Psoas muscle (tissue), 8 donors: Measurements from ENCODE around the gene HOXA1. TPM values are rescaled to one million over a fixed set of nuclear protein-coding genes. Genes with fewer than 3 reads are reported as not detected.
"Not testable (repeated sequence)": the region's sequence is repeated elsewhere in the genome, so short reads cannot be mapped to it uniquely, and the experiment has no call there.

Source experiments
- ATAC-seq, 4 donors: fragments of 200-7000 bp; cut with Tn5 transposase; one replicate each; pipeline ENCODE4 v1.9.1; 2020; ENCODE audit warnings: moderate library complexity in 3 of 4, mild to moderate bottlenecking in 2 of 4
- DNase-seq, 2 donors: peaks; one replicate each; pipeline ENCODE4 v3.0.0-alpha.2; 2020
- H3K27ac ChIP-seq: fragments of 200-600 bp; one replicate; pipeline ENCODE4 v1.8.0; 2022
- H3K27me3 ChIP-seq, 3 donors: fragments of 200-600 bp in 1 of 3; one replicate each; pipeline versions ENCODE4 v1.6.1 to v1.8.0; 2013 to 2022; ENCODE audit warnings: low read length in 2 of 3, mild to moderate bottlenecking in 2 of 3, moderate library complexity in 1 of 3; ENCODE audit not compliant: insufficient read depth in 3 of 3
- H3K36me3 ChIP-seq, 2 donors: fragments of 200-600 bp in 1 of 2; one replicate each; pipeline versions ENCODE4 v1.6.1 to v1.8.0; 2013 to 2022; ENCODE audit warnings: low read depth in 1 of 2, mild to moderate bottlenecking in 1 of 2, moderate library complexity in 1 of 2; ENCODE audit not compliant: insufficient read depth in 1 of 2
- H3K4me1 ChIP-seq: fragments of 200-600 bp; one replicate; pipeline ENCODE4 v1.8.0; 2022
- H3K4me3 ChIP-seq: fragments of 200-600 bp; one replicate; pipeline ENCODE4 v1.8.0; 2022; ENCODE audit warnings: mild to moderate bottlenecking
- H3K9me3 ChIP-seq: fragments of 200-600 bp; one replicate; pipeline ENCODE4 v1.8.0; 2022
- CTCF ChIP-seq: fragments of 200-600 bp; IDR thresholded peaks from one replicate; pipeline ENCODE4 v1.8.0; 2022; ENCODE audit warnings: antibody characterized with exemption
- WGBS, 3 donors: extraction: QIAGEN DNeasy Blood & Tissue Kit; methylation state at CpG; one replicate each; pipeline versions ENCODE4 v1.1.6 to v1.1.7; 2013; 5-methylcytosine and 5-hydroxymethylcytosine counted together
- intact Hi-C, 2 donors: fragments of 100-400 bp; cut with DNase I; formaldehyde crosslinking; loops; one replicate each; pipeline versions ENCODE4 v1.11.0 to v1.14.2; 2022
- polyA plus RNA-seq, 3 donors: library from polyadenylated mRNA; stranded (reverse); fragments of 200-250 nt; gene quantifications; one replicate each; pipeline ENCODE4 v1.2.3, GENCODE V29; 2013
- total RNA-seq, 4 donors: library from RNA; stranded (reverse); fragmentation: NEBNext Ultra II Directional in 2 of 4; extraction: Animal tissue kit (Norgen Biotek cat#: 25700) in 2 of 4; gene quantifications; one replicate each; pipeline versions ENCODE4 v1.2.1 to v1.2.4, GENCODE V29; 2021 to 2023
- donor health status: healthy with polysubstance abuse.
- donor health status: DM: no; HTN: no; CAD: no; lungs with moderate emphysema.
- donor health status: Bipolar disorder and iron deficiency.
- donor health status: healthy.
- donor health status: DM: yes; HTN: yes; CAD: no.
- donor health status: DM: no; HTN: no; CAD: no.
- donor health status: DM: no; HTN: no; CAD: no.
- donor health status: DM: yes; HTN: yes; CAD: no.

The HOXA1 gene
- total and polyA plus RNA-seq, 7 donors = 0.03 to 0.22 (median 0.21) TPM; not detected in 2

GRCh38 chr7:27051451-27051850, 44.3 kb downstream of the HOXA1 start:
- 86 to 90% (median 86%) methylated on average over 4 of the region's 4 CpGs for WGBS, 3 donors
- no peak for ATAC-seq

DNA sequence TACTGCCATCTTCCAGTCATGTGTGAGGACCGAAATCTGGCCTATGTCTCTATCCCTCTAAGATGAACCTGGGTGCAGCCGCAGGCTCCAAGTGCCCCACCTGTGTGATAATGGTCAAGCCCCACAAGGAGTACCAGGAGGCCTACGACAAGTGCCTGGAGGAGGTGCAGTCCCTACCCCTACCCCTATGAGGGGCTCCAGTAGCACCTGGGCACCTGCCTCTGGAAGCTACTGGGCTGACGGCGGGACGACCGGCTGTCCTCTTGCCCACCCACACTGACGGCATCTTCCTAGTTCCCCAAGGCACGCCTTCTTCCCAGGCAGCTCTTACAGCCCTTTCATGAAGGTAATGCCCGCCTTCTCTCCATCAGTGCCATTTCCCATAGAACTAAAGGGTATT, 47.4 kb downstream of the HOXA1 start:
- WGBS, 3 donors = 88 to 92% (median 91%) methylated on average over 10 of the region's 10 CpGs
- no peak for TF ChIP-seq CTCF
- Histone ChIP-seq H3K9me3 (no peaks in the 10 kb centered on the region), H3K4me1 (no peaks in the 10 kb centered on the region), H3K27me3 (no peaks in the 10 kb centered on the region), H3K4me3 (no peak overlapping the region), H3K27ac (no peak overlapping the region), H3K36me3 (no peaks in the 10 kb centered on the region)
- intact Hi-C loops = no loop called here
- DNase-seq = no peak
- ATAC-seq = no peak

More at GRCh38 chr7:27051451-27051850, 44.3 kb downstream of the HOXA1 start:
- TF ChIP-seq CTCF = no peak
- DNase-seq = no peak
- Histone ChIP-seq H3K27ac (no peak overlapping the region), H3K27me3 (no peaks in the 10 kb centered on the region), H3K4me1 (no peaks in the 10 kb centered on the region), H3K4me3 (no peak overlapping the region), H3K36me3 (no peaks in the 10 kb centered on the region), H3K9me3 (no peaks in the 10 kb centered on the region)
- intact Hi-C loops = no loop called here

DNA sequence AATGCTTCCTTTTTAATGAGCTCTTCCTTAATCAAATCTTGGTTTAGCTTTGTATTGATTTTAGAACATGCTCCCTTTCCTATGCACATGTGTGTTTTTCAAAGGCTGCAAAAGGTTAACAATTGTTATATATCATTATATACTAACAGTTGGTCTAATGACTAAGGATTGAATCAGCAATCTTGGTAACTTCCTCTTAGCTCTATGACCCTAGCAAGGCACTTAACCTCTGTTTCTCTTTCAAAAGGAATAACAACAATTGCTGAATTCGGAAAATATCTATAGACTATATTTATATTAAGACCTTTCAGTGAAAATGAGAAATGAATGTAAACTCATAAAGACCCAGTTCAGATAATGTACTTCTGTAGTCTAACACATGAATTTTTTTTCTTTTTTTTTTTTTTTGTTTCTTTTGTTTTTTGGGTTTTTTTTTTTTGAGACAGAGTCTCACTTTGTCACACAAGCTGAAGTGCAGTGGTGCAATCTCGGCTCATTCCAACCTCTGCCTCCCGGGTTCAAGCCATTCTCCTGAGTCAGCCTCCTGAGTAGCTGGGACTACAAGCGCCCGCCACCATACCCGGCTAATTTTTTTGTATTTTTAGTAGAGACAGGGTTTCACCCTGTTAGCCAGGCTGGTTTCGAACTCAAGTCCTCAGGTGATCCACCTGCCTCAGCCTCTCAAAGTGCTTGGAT, 48.8 kb downstream of the HOXA1 start:
- no peak overlapping the region for H3K4me3 ChIP-seq
- no peaks in the 10 kb centered on the region for H3K27me3 ChIP-seq
- ATAC-seq = no peak
- 83 to 93% (median 92%) methylated on average over 7 of the region's 7 CpGs for WGBS, 3 donors
- H3K36me3 ChIP-seq = no peaks in the 10 kb centered on the region
- TF ChIP-seq CTCF = no peak
- intact Hi-C loops = no loop called here
- no peak overlapping the region for H3K27ac ChIP-seq
- H3K4me1 ChIP-seq = no peaks in the 10 kb centered on the region
- no peak for DNase-seq
- H3K9me3 ChIP-seq = no peaks in the 10 kb centered on the region

- H3K4me1 ChIP-seq, intact Hi-C loops, H3K36me3 ChIP-seq, H3K27ac ChIP-seq, H3K9me3 ChIP-seq, H3K4me3 ChIP-seq, ATAC-seq, H3K27me3 ChIP-seq, DNase-seq: not testable (repeated sequence)
- WGBS, 3 donors = 91 to 100% (median 100%) methylated on average over 1 of the region's 4 CpGs
Measured at GRCh38 chr7:27045972-27046371, 49.8 kb downstream of the HOXA1 start.

DNA sequence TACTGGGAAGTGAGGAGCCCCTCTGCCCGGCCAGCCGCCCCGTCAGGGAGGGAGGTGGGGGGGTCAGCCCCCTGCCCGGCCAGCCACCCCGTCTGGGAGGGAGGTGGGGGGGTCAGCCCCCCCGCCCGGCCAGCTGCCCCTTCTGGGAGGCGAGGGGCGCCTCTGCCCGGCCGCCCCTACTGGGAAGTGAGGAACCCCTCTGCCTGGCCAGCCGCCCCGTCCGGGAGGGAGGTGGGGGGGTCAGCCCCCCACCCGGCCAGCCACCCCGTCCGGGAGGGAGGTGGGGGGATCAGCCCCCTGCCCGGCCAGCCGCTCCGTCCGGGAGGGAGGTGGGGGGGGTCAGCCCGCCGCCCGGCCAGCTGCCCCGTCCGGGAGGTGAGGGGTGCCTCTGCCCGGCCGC, 50.7 kb downstream of the HOXA1 start:
- H3K36me3 ChIP-seq, DNase-seq, H3K27me3 ChIP-seq, H3K4me3 ChIP-seq, ATAC-seq, H3K27ac ChIP-seq, H3K4me1 ChIP-seq, H3K9me3 ChIP-seq, intact Hi-C loops: not testable (repeated sequence)
- 92 to 95% (median 93%) methylated on average over 2 to 27 of the region's 28 CpGs for WGBS, 3 donors

Other genes with a start within 250 kb of the HOXA1 start
- gene SKAP2, start 231.4 kb downstream of the HOXA1 start, total RNA-seq = 10 to 100 TPM in 2 of 4 donors, 1 to 10 TPM in 2; 8.2 to 19.4 (median 10.5) TPM
- gene SKAP2, start 231.4 kb downstream of the HOXA1 start, polyA plus RNA-seq = 1 to 10 TPM; 3.2 to 9.5 (median 5.6) TPM
- 1 to 10 TPM in 1 of 4 donors, under 1 TPM in 3; 0.17 to 1.1 (median 0.53) TPM for gene HOXA2, start 6.7 kb upstream of the HOXA1 start, total RNA-seq
- under 1 TPM; 0.23 to 0.42 (median 0.29) TPM for gene HOXA2, start 6.7 kb upstream of the HOXA1 start, polyA plus RNA-seq
- gene HOXA4, start 34.8 kb upstream of the HOXA1 start, total RNA-seq = 10 to 100 TPM in 2 of 4 donors, 1 to 10 TPM in 2; 7.2 to 11.5 (median 9.1) TPM
- gene HOXA4, start 34.8 kb upstream of the HOXA1 start, polyA plus RNA-seq = 10 to 100 TPM in 2 of 3 donors, 1 to 10 TPM in 1; 6.8 to 20.8 (median 12.5) TPM
- gene HOXA5, start 47.7 kb upstream of the HOXA1 start, total RNA-seq = 10 to 100 TPM in 1 of 4 donors, 1 to 10 TPM in 3; 4.7 to 18.8 (median 8.1) TPM
- 1 to 10 TPM; 2.6 to 7.6 (median 4.6) TPM for gene HOXA5, start 47.7 kb upstream of the HOXA1 start, polyA plus RNA-seq
- gene HOXA6, start 51.8 kb upstream of the HOXA1 start, total RNA-seq = 1 to 10 TPM; 2.5 to 3.7 (median 3.1) TPM
- 1 to 10 TPM in 2 of 3 donors, under 1 TPM in 1; 0.64 to 3.2 (median 1.5) TPM for gene HOXA6, start 51.8 kb upstream of the HOXA1 start, polyA plus RNA-seq
- 1 to 10 TPM; 3.3 to 5.6 (median 4.2) TPM for gene HOXA3, start 56.6 kb upstream of the HOXA1 start, total RNA-seq
- gene HOXA3, start 56.6 kb upstream of the HOXA1 start, polyA plus RNA-seq = 1 to 10 TPM in 1 of 3 donors, under 1 TPM in 2; 0.65 to 2.6 (median 0.97) TPM
- 1 to 10 TPM; 4.7 to 8.4 (median 6.7) TPM for gene HOXA7, start 60.7 kb upstream of the HOXA1 start, total RNA-seq
- gene HOXA7, start 60.7 kb upstream of the HOXA1 start, polyA plus RNA-seq = 10 to 100 TPM in 1 of 3 donors, 1 to 10 TPM in 2; 2.9 to 10.2 (median 6.2) TPM
- 10 to 100 TPM in 1 of 4 donors, 1 to 10 TPM in 1, under 1 TPM in 1, not detected in 1; 0.81 to 19.9 (median 4.9) TPM for gene HOXA9, start 69.5 kb upstream of the HOXA1 start, total RNA-seq
- 10 to 100 TPM; 13.8 to 55.9 (median 18.2) TPM for gene HOXA9, start 69.5 kb upstream of the HOXA1 start, polyA plus RNA-seq
- gene HOXA10, start 78.3 kb upstream of the HOXA1 start, total RNA-seq = 10 to 100 TPM in 2 of 4 donors, under 1 TPM in 1, not detected in 1; 0.81 to 34.3 (median 19.2) TPM
- gene HOXA10, start 78.3 kb upstream of the HOXA1 start, polyA plus RNA-seq = 10 to 100 TPM; 17.2 to 77.5 (median 32.0) TPM
- gene HOXA11, start 89.2 kb upstream of the HOXA1 start, total RNA-seq = 1 to 10 TPM in 1 of 4 donors, not detected in 3; 1.1 TPM
- gene HOXA11, start 89.2 kb upstream of the HOXA1 start, polyA plus RNA-seq = under 1 TPM; 0.08 to 0.90 (median 0.25) TPM
- under 1 TPM in 1 of 4 donors, not detected in 3; 0.06 TPM for gene HOXA13, start 104.1 kb upstream of the HOXA1 start, total RNA-seq
- gene HOXA13, start 104.1 kb upstream of the HOXA1 start, polyA plus RNA-seq = under 1 TPM in 2 of 3 donors, not detected in 1; 0.01 to 0.08 TPM
- gene EVX1, start 146.8 kb upstream of the HOXA1 start, total RNA-seq = not detected
- gene EVX1, start 146.8 kb upstream of the HOXA1 start, polyA plus RNA-seq = not detected